Measurements from ENCODE around the gene CRIP1.
A peak's percentile ranks its signal among the peaks of the same experiment; 100 is the strongest.

The CRIP1 gene

DNA sequence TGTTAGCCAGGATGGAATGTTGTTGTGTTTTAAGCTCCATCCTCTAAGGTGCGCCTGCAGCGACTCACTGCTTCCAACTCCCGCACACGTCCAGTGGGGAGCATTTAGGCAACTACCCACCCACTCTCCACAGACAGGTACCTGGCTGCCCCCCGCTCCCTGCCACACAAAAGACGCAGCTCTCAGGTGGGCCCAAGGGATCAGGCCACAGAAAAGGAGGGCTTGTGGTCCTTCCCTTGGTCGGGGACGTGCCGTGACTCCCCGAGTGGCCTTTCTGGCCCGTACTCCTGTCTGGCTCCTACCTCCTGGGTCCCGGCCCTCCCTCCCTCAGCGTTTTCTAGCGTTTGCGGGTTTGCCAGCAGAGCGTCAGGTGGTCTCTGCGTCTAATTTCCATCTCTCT lies 20.6 kb downstream of the CRIP1 start:
- no peak for DNase-seq (ENCODE audit: low spot score)

- no peak for DNase-seq (ENCODE audit: low spot score)
Observed at GRCh38 chr14:105508069-105508468, 21.4 kb downstream of the CRIP1 start.

GRCh38 chr14:105508601-105509000 lies 21.9 kb downstream of the CRIP1 start:
- no peak for DNase-seq (ENCODE audit: low spot score)

GRCh38 chr14:105517096-105517495 lies 30.4 kb downstream of the CRIP1 start:
- DNase-seq (ENCODE audit: low spot score): no peak

DNA sequence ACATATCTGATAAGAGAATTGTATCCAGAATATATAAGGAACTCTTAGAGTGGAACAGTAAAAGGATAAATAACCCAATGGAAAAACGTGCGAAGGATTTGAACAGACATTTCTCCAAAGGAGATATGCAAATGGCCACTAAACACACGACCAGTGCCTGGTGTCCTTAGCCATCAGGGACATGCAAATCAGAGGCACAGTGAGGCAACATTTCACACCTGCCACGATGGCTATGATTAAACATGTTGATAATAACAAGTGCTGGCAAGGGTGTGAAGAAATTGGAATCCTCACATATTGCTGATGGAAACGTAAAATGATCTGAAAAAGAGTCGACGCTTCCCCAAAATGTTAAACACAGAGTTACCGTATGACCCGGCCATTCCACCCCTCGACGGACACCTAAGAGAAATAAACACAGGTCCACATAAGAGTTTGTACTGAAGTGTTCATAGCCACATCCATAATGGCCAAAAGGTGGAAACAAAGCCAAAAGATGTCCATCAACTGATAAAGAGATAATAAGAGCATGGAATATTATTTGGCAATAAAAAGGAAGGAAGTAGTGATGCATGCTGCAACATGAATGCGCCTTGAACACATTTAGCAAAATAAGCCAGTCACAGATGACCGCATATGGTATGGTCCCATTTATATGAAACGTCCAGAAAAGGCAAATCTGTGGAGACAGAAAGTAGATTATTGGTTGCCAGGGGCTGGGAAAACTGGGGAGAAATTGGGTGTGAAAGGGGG lies 33.4 kb downstream of the CRIP1 start:
- DNase-seq (ENCODE audit: low spot score): no peak

DNA sequence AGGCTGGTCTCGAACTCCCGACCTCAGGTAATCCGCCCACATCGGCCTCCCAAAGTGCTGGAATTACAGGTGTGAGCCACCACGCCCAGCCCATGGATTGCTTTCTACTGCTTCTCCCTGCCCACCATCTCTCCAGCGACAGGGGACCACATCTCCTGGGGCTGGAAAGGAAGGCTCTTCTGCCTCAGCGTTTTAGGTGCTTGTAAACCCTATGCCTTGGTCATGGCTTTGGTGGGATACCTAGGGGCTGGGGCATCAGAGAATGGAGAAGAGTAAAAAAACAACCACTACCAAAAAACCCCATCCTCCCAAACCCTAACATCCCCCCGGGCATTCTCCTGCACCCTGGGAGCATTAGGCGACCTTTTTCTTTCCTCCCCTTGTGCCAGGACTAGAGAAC lies 38.6 kb downstream of the CRIP1 start:
- no peak for DNase-seq (ENCODE audit: low spot score)

DNA sequence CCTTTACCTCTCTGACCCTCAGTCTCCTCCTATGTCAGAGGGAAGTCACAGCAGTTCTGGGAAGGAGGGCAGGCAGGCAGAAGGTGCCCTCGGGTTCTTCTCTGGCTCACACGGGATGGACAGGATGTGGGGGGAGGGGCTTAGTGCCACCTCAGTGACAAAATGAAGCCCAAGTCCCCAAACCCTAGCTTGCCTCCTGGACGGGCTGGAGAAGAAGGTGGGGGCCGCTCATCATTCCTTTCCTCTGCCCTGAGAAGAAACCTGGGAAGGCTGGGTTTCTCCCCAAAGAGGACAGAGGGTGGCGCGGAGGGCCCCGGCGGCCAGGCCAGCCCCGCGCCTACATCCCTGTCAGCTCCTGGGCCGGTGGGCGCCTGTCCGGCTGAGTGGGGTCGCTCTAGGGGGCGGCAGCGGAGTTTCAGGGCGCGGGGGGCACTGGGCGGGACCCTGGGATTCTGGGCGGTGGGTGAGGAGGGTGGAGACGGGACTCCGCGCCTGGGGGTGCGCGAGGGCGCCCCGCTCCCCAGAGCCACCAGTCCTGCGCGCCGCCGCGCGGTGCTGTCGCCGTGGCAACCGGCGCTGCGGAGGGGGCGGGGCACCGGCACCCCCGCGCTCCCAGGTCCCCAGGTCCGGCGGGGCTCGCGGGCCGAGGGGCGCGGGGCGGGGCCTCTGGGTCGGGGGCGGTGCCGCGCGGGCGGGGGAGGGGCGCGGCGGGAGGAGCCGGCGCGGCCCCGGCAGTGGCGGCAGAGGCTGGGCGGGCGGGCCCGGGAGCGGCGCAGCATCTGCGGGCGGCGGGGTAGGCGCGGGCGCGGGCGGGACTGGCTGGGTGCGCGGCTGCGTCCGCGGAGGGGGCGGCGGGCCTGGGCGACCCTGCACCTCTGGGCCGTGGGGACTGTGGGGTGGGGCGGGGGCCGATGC lies 39.4 kb downstream of the CRIP1 start, which contains the start of gene TMEM121:
TMEM121 (plus strand) TSS at position 723 of the 915 bp plus-strand sequence. CDS start 2,252 bp downstream, outside the sequence.
- DNase-seq (ENCODE audit: low spot score): no peak

- no peak for DNase-seq (ENCODE audit: low spot score)
Observed at GRCh38 chr14:105526776-105527380, 40.2 kb downstream of the CRIP1 start.

GRCh38 chr14:105527381-105527825 lies 40.7 kb downstream of the CRIP1 start:
- DNase-seq (ENCODE audit: low spot score): no peak

DNA sequence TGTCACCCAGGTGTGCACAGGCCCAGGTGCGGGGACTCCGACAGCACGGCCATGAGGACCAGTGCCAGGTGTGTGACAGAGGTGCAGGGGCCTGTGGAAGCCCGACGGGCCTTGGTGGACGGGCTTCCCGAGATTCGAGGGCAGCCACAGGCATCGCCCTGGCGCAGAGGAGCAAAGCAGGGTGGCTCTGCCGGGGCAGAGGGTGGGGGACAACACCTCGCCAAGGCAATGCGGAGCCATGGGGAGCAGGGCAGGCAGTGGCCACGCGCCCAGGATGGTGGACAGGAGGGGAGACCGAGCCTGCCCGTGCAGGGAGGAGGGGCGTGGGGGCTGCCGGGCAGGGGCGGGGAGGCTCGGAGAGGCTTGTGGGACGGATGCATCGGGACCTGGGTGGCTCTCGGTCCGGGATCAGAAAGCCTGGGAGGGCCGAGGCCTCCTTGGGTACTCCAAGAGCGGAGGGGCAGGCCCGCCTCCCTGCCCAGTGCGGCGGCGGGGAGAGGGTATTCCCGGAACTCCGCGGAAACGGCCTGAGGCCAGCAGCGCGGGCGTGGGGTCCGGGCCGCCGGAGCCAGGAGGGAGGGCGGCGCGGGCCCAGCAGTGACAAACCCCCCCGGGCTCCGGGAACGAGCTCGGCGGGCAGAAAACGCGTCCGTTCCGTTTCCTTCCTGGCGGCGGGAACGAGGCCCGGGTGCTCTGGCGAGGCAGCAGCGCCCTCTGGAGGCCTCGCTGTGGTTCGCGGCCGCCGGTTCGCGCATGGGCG lies 41.3 kb downstream of the CRIP1 start:
- DNase-seq (ENCODE audit: low spot score): peak; percentile 76

DNA sequence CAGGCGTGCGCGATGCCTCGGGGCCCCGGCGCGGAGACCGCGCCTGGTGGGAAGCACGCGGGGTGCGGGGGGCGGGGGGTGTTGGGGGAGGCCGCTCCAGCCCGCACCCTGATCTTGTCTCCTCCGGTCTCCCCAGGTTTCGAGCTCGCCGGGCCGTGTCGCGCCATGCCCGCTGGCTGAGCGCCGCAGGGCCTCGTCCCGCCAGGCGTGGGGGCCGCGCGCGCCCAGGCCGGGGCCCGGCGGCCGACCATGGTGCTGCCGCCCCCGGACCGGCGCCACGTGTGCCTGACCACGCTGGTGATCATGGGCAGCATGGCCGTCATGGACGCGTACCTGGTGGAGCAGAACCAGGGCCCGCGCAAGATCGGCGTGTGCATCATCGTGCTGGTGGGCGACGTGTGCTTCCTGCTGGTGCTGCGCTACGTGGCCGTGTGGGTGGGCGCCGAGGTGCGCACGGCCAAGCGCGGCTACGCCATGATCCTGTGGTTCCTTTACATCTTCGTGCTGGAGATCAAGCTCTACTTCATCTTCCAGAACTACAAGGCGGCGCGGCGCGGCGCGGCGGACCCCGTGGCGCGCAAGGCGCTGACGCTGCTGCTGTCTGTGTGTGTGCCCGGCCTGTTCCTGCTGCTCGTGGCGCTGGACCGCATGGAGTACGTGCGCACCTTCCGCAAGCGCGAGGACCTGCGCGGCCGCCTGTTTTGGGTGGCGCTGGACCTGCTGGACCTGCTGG lies 42.1 kb downstream of the CRIP1 start:
- DNase-seq (ENCODE audit: low spot score): no peak

GRCh38 chr14:105529319-105529568 lies 42.6 kb downstream of the CRIP1 start:
- DNase-seq (ENCODE audit: low spot score): no peak

DNA sequence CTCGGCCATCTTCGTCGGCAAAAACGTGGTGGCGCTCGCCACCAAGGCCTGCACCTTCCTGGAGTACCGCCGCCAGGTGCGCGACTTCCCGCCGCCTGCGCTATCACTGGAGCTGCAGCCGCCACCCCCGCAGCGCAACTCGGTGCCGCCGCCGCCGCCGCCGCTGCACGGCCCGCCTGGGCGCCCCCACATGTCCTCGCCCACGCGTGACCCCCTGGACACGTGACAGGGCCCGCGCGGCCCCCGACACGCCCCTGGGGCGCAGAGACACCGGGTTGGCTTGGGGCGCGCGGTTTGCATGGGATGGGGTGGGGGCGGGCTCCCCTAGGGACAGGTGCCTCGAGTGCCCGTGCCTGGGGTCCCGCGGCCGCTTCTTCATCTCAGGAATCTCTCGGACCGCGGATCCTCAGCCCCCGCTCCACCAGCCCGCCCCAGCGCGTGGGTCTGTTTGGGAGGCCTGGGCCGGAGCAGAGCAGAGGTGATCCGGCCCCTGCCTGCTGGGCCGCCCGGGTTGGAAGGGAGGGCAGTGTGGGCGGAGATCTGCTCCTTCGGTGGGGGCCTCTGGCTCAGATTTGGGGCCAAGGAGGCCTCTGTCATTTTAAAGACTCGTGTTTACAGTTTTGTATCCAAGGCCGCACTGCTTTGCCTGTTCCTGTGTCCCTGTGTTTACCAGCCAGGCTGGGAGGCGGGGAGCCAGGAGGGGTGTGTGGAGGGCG lies 43.0 kb downstream of the CRIP1 start:
- DNase-seq (ENCODE audit: low spot score): no peak

- DNase-seq (ENCODE audit: low spot score): no peak
Observed at GRCh38 chr14:105530285-105531087, 43.8 kb downstream of the CRIP1 start.

- DNase-seq (ENCODE audit: low spot score): no peak
Observed at GRCh38 chr14:105531088-105531893, 44.6 kb downstream of the CRIP1 start.

GRCh38 chr14:105531894-105532623 lies 45.4 kb downstream of the CRIP1 start:
- DNase-seq (ENCODE audit: low spot score): no peak

DNA sequence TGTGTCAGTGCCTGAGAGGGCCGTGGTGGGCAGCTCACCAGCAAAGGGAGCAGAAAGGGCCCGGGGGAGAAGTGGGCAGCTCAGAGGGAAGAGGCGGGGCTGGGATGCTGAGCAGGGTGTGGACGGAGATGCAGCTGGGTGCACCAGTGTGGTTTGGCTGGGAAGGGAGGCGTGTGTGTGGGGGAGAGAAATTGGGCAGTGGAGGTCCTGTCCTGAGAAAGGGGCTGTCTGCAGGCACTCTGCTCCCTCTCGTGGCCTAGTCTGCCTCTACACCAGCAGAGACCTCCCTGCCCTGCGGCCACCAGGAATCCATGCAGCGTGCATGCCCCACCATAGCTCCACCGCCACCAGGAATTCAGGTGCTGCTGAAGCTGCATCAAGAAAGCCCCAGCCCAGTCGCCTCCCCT lies 46.1 kb downstream of the CRIP1 start:
- no peak for DNase-seq (ENCODE audit: low spot score)

DNA sequence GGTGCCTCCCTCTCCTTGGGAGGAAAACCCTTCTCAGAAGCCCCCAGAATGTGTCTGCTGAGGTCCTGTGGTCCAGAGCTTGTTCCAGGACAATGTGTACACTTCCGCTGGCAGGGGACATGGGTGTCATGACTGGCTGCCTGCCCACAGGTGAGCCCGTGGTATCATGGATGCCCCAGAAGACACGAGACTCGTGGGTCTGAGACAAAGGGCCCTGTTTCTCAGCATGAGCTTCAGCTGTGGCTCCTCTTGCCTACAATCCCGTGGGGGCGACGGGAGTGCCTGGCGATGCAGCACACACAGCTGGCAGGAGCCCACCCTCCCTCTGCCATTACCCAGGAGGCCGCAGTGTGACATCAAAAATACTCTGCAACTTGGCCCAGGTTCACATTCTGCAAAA lies 46.7 kb downstream of the CRIP1 start:
- DNase-seq (ENCODE audit: low spot score): no peak
